Panc1 (cell line): ENCODE measurements around the gene AP5B1. TPM values are rescaled to one million over a fixed set of nuclear protein-coding genes. Genes with fewer than 3 reads are reported as not detected.
A peak's percentile ranks its signal among the peaks of the same experiment; 100 is the strongest.

Source experiments
- ATAC-seq: fragments of 200-7000 bp; cut with Tn5 transposase; 2 replicates; pipeline ENCODE4 v1.9.1; 2020; ENCODE audit warnings: mild to moderate bottlenecking, moderate library complexity
- BruUV-seq: library from RNA; stranded (reverse); fragments of 400-500 nt; replicated peaks from 2 replicates; lab custom pipeline; 2021; lab: Mats Ljungman, UMichigan
- CTCF ChIA-PET: fragments of 300-600 bp; sonication (Branson Sonifier 250); formaldehyde crosslinking; loops from one replicate; lab custom pipeline; 2022; ENCODE audit warnings: antibody characterized with exemption; lab: Charles Lee
- POLR2A ChIA-PET: fragments of 300-600 bp; sonication (Branson Sonifier 250); formaldehyde crosslinking; loops from one replicate; lab custom pipeline; 2022; ENCODE audit warnings: antibody characterized with exemption; lab: Charles Lee
- DNase-seq: peaks from one replicate; pipeline ENCODE4 v3.0.0-alpha.2; 2010; ENCODE audit warnings: low read depth, low spot score
- H3K27ac ChIP-seq: 2 replicates; pipeline ENCODE4 v1.5.1; 2011; ENCODE audit warnings: mild to moderate bottlenecking, low read length, inconsistent platforms
- H3K27me3 ChIP-seq: fragments of 200-500 bp; sonication (Bioruptor generic); 2 replicates; pipeline ENCODE4 v1.6.0; 2014; ENCODE audit warnings: low read length, inconsistent platforms; ENCODE audit not compliant: control insufficient read depth, insufficient read depth
- H3K36me3 ChIP-seq: fragments of 200-500 bp; sonication (Bioruptor generic); 2 replicates; pipeline ENCODE4 v1.5.1; 2014; ENCODE audit warnings: inconsistent platforms, mild to moderate bottlenecking, low read length, moderate library complexity; ENCODE audit not compliant: control insufficient read depth, insufficient read depth
- H3K4me1 ChIP-seq: 2 replicates; pipeline ENCODE4 v1.5.1; 2011; ENCODE audit warnings: inconsistent platforms, mild to moderate bottlenecking, low read length, moderate library complexity; ENCODE audit not compliant: control insufficient read depth, insufficient read depth
- H3K4me3 ChIP-seq, 2 experiments: 2 replicates each; pipeline ENCODE4 v1.5.1; 2011 to 2012; ENCODE audit warnings: low read depth in 2 of 2, low read length in 2 of 2, mild to moderate bottlenecking in 2 of 2, inconsistent platforms in 1 of 2, moderate library complexity in 1 of 2
- H3K9me3 ChIP-seq: fragments of 200-500 bp; sonication (Bioruptor generic); 2 replicates; pipeline ENCODE4 v1.5.1; 2014; ENCODE audit warnings: low read depth, mild to moderate bottlenecking, inconsistent platforms, low read length, moderate library complexity; ENCODE audit not compliant: control insufficient read depth, insufficient read depth
- POLR2AphosphoS5 ChIP-seq: IDR thresholded peaks from 2 replicates; pipeline ENCODE4 v1.6.1; 2012; ENCODE audit warnings: mild to moderate bottlenecking, low read depth, low read length, moderate library complexity
- SIN3A ChIP-seq: IDR thresholded peaks from 2 replicates; pipeline ENCODE4 v1.6.1; 2012; ENCODE audit warnings: low read depth, mild to moderate bottlenecking, low read length, moderate library complexity, borderline replicate concordance; ENCODE audit not compliant: insufficient read depth
- TCF7L2 ChIP-seq: IDR thresholded peaks from 2 replicates; pipeline ENCODE4 v1.6.1; 2011; ENCODE audit warnings: mild to moderate bottlenecking, low read depth, low read length, inconsistent platforms
- in situ Hi-C: cut with HindIII; loops from 2 replicates; pipeline ENCODE4 v1.10.0; 2016; ENCODE audit warnings: low sequenced_read_pairs, low pct_unique_long_range_greater_than_20kb
- intact Hi-C: fragments of 100-400 bp; cut with micrococcal nuclease; formaldehyde crosslinking; loops from one replicate; pipeline ENCODE4 v1.10.0; 2022; ENCODE audit not compliant: unreplicated experiment
- total RNA-seq: library from RNA; stranded (reverse); gene quantifications from one replicate; pipeline ENCODE4 v1.2.1, GENCODE V29; 2021; ENCODE audit not compliant: unreplicated experiment
- TF ChIP-seq, protein P1 (sequence below), 2 experiments: IDR thresholded peaks; 2 replicates each; pipeline ENCODE4 v1.6.1; 2011 to 2012; ENCODE audit warnings: low read depth in 2 of 2, control low read depth in 1 of 2, low read length in 1 of 2, mild to moderate bottlenecking in 1 of 2, moderate library complexity in 1 of 2; ENCODE audit not compliant: insufficient read depth in 1 of 2
- TF ChIP-seq, protein P2 (sequence below): fragments of 450-650 bp; IDR thresholded peaks from 2 replicates; pipeline ENCODE4 v1.5.1; 2017; ENCODE audit warnings: mild to moderate bottlenecking

AP5B1 gene
- total RNA-seq, 1 experiment from 2014 or later, result 35.0 TPM

DNA sequence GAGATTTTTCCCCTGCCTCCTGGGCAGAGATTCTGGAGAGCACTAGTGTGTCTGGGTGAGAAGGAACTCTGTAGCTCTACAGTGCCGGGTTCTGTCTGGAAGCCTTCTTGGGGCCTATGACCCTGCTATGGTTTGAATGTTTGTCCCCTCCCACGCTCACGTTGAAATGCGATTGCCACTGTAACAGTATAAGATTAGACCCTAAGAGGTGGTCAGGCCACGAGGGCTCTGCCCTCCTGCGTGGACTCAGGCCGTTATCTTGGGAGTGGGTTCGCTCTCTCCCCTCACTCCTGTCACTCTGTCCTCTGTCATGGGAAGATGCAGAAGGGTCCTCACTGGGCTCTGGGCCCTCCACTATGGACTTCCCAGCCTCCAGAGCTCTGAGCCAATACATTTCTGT lies 3.5 kb downstream of the AP5B1 start:
- peaks cover 3% of the 10 kb centered on the region; the same call in 1 of the 2 replicates for H3K36me3 ChIP-seq
- no peaks in the 10 kb centered on the region for H3K27me3 ChIP-seq
- intact Hi-C loops (no loop called here), in situ Hi-C loops (no loop called here)
- CTCF ChIA-PET, result interaction anchor here (0.6 kb wide), 1 partner anchor 62 kb away, joined by 6 read pairs; no protein-coding TSS in a partner anchor
- H3K27ac ChIP-seq, result no peak overlapping the region
- ATAC-seq (no peak), DNase-seq (no peak)
- H3K9me3 ChIP-seq, result no peaks in the 10 kb centered on the region
- TF ChIP-seq, protein P1, sequence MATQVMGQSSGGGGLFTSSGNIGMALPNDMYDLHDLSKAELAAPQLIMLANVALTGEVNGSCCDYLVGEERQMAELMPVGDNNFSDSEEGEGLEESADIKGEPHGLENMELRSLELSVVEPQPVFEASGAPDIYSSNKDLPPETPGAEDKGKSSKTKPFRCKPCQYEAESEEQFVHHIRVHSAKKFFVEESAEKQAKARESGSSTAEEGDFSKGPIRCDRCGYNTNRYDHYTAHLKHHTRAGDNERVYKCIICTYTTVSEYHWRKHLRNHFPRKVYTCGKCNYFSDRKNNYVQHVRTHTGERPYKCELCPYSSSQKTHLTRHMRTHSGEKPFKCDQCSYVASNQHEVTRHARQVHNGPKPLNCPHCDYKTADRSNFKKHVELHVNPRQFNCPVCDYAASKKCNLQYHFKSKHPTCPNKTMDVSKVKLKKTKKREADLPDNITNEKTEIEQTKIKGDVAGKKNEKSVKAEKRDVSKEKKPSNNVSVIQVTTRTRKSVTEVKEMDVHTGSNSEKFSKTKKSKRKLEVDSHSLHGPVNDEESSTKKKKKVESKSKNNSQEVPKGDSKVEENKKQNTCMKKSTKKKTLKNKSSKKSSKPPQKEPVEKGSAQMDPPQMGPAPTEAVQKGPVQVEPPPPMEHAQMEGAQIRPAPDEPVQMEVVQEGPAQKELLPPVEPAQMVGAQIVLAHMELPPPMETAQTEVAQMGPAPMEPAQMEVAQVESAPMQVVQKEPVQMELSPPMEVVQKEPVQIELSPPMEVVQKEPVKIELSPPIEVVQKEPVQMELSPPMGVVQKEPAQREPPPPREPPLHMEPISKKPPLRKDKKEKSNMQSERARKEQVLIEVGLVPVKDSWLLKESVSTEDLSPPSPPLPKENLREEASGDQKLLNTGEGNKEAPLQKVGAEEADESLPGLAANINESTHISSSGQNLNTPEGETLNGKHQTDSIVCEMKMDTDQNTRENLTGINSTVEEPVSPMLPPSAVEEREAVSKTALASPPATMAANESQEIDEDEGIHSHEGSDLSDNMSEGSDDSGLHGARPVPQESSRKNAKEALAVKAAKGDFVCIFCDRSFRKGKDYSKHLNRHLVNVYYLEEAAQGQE (IDR thresholded peaks at IDR 0.05; ENCODE audit: insufficient read depth in 1 of 2, low read depth in 2 of 2, low read length in 1 of 2), result no peak
- TF ChIP-seq, protein P2, sequence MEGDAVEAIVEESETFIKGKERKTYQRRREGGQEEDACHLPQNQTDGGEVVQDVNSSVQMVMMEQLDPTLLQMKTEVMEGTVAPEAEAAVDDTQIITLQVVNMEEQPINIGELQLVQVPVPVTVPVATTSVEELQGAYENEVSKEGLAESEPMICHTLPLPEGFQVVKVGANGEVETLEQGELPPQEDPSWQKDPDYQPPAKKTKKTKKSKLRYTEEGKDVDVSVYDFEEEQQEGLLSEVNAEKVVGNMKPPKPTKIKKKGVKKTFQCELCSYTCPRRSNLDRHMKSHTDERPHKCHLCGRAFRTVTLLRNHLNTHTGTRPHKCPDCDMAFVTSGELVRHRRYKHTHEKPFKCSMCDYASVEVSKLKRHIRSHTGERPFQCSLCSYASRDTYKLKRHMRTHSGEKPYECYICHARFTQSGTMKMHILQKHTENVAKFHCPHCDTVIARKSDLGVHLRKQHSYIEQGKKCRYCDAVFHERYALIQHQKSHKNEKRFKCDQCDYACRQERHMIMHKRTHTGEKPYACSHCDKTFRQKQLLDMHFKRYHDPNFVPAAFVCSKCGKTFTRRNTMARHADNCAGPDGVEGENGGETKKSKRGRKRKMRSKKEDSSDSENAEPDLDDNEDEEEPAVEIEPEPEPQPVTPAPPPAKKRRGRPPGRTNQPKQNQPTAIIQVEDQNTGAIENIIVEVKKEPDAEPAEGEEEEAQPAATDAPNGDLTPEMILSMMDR, result no peak
- POLR2A ChIA-PET, result no interaction called here
- no peak overlapping the region for H3K4me3 ChIP-seq
- peaks cover 10% of the 10 kb centered on the region for H3K4me1 ChIP-seq
- no TSS peak for BruUV-seq

GRCh38 chr11:65776710-65777141 lies 4.0 kb downstream of the AP5B1 start:
- H3K9me3 ChIP-seq, result no peaks in the 10 kb centered on the region
- DNase-seq (no peak), ATAC-seq (no peak)
- no peaks in the 10 kb centered on the region for H3K27me3 ChIP-seq
- intact Hi-C loops, result no loop called here
- TSS peak; percentile 28 for BruUV-seq
- no peak overlapping the region for H3K27ac ChIP-seq
- H3K36me3 ChIP-seq, result peaks cover 3% of the 10 kb centered on the region; the same call in 1 of the 2 replicates
- H3K4me3 ChIP-seq, result no peak overlapping the region
- TF ChIP-seq POLR2AphosphoS5 (no peak), TCF7L2 (no peak), SIN3A (no peak)
- TF ChIP-seq, protein P1 (IDR thresholded peaks at IDR 0.05; ENCODE audit: insufficient read depth in 1 of 2, low read depth in 2 of 2, low read length in 1 of 2), result no peak
- TF ChIP-seq, protein P2, result no peak
- peaks cover 10% of the 10 kb centered on the region for H3K4me1 ChIP-seq
- ChIA-PET CTCF (interaction anchor here (0.6 to 0.7 kb wide), 2 partner anchors 13 to 63 kb away, joined by 3 to 6 read pairs; no protein-coding TSS in a partner anchor), POLR2A (no interaction called here)
- in situ Hi-C loops, result no loop called here
